ENCODE results near the gene CHST11. TPM values are rescaled to one million over a fixed set of nuclear protein-coding genes. Genes with fewer than 3 reads are reported as not detected.

CHST11 gene
- total RNA-seq, 4 donors from 2014 or later = 2.1 to 7.3 (median 4.9) TPM

DNA sequence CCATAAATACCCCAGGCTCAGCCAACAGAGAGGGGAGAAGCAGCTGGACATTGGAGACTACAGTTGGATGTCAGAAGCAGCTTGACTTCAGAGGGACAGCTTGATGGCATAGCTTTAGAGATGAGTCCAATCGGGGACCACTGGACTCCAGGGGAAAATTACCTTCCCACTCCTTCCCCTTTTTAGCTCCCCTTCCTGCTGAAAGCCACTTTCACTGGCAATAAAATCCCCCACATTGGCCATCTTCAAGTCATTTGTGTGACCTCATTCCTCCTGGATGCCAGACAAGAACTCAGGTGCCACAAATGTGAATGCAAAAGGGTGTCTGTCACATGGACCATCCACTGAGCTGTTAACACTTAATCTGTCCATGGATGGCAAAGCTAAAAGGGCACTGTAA is 184.2 kb downstream of the CHST11 start:
- intact Hi-C loops (cut with DNase I; ENCODE audit: low total_unique reads) = no loop called here
- H3K4me3 ChIP-seq (ENCODE audit: low read depth, poor library complexity, severe bottlenecking) = no peak overlapping the region
- no peak for TF ChIP-seq POLR2A (IDR thresholded peaks at IDR 0.05)
- TF ChIP-seq, protein P1, sequence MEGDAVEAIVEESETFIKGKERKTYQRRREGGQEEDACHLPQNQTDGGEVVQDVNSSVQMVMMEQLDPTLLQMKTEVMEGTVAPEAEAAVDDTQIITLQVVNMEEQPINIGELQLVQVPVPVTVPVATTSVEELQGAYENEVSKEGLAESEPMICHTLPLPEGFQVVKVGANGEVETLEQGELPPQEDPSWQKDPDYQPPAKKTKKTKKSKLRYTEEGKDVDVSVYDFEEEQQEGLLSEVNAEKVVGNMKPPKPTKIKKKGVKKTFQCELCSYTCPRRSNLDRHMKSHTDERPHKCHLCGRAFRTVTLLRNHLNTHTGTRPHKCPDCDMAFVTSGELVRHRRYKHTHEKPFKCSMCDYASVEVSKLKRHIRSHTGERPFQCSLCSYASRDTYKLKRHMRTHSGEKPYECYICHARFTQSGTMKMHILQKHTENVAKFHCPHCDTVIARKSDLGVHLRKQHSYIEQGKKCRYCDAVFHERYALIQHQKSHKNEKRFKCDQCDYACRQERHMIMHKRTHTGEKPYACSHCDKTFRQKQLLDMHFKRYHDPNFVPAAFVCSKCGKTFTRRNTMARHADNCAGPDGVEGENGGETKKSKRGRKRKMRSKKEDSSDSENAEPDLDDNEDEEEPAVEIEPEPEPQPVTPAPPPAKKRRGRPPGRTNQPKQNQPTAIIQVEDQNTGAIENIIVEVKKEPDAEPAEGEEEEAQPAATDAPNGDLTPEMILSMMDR (IDR thresholded peaks at IDR 0.05) = no peak
- no peak for DNase-seq (ENCODE audit: low spot score in 2 of 2)
- WGBS, 2 donors = 86 to 95% methylated on average over 1 of the region's 1 CpG

DNA sequence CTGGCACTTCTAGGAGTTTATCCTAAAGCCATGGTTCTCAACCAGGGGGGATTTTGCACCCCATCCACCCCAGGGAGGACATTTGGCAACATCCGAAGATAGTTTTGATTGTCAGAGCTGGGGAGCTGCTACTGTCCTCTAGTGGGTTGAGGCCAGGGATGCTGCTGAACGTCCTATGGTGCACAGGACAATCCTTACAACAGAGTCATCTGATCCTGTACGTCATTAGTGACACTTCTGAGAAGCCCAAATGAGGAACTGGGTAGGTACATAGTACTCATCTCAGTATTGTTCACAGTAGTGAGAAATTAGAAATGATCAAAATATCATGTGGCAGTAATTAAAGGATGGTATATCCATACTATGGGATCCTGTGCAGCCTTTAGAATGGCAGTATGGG is 185.1 kb downstream of the CHST11 start:
- TF ChIP-seq, protein P1 (IDR thresholded peaks at IDR 0.05) = no peak
- no peak for TF ChIP-seq POLR2A (IDR thresholded peaks at IDR 0.05)
- WGBS, 2 donors = 72 to 77% methylated on average over 3 of the region's 3 CpGs
- intact Hi-C loops (cut with DNase I; ENCODE audit: low total_unique reads) = no loop called here

GRCh38 chr12:104643093-104643818 is 186.5 kb downstream of the CHST11 start:
- intact Hi-C loops (cut with DNase I; ENCODE audit: low total_unique reads) = no loop called here
- TF ChIP-seq, protein P1 (IDR thresholded peaks at IDR 0.05) = no peak
- TF ChIP-seq POLR2A (IDR thresholded peaks at IDR 0.05) = no peak
- WGBS, 2 donors = 78 to 80% methylated on average over 8 of the region's 8 CpGs

More for the DNA sequence above, 185.1 kb downstream of the CHST11 start:
- DNase-seq (ENCODE audit: low spot score in 2 of 2) = peak in 1 of 2 donors; percentile 30
- no peak overlapping the region for H3K4me3 ChIP-seq (ENCODE audit: low read depth, poor library complexity, severe bottlenecking)

DNA sequence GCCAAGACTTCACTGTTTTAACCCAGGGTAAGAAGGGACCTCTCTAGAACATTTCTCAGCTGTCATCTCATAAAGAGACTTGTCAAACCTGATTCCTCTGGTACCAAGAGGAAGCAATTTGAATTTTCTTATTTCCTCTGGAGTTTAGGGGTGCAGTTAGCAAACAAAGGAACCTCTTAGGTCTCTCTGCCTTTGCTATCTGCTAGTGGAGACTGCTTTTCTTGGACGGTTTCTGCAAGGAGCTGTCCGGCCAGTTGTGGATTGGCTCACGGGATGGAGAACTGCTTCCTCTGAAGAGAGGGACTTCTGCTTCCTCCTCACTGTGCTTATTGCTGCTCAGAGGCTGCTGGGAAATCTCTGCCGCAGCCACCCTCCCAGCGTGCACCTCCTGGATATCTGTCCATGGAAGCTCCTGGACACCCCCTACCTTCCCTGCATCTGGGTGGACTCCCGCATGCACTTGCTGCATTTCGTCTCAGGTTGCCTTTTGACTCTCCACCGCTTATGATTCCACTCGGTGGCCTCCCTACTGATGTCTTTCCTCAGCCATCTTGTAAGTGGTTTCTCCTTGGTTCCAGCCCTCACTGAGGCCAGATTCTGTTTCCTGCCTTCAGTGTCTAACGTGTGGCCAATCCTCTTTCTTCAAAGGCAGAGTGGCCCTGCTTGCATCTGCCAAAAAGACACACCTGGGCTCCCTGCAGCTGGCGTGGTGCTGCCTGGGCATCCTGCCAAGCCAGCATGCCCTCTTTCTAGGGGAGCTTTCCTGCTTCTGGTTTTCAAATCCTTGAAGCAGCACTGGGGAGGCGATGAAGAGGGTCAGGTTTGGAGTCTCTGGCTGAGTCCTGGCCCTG is 187.3 kb downstream of the CHST11 start:
- DNase-seq (ENCODE audit: low spot score in 2 of 2) = peak in 1 of 2 donors; percentile 17
- no peak overlapping the region for H3K4me3 ChIP-seq (ENCODE audit: low read depth, poor library complexity, severe bottlenecking)
- TF ChIP-seq, protein P1 (IDR thresholded peaks at IDR 0.05) = no peak
- TF ChIP-seq POLR2A (IDR thresholded peaks at IDR 0.05) = no peak
- 63 to 67% methylated on average over 12 of the region's 12 CpGs for WGBS, 2 donors
- intact Hi-C loops (cut with DNase I; ENCODE audit: low total_unique reads) = no loop called here

More at GRCh38 chr12:104643093-104643818, 186.5 kb downstream of the CHST11 start:
- DNase-seq (ENCODE audit: low spot score in 2 of 2) = no peak
- no peak overlapping the region for H3K4me3 ChIP-seq (ENCODE audit: low read depth, poor library complexity, severe bottlenecking)

- TF ChIP-seq POLR2A (IDR thresholded peaks at IDR 0.05) = no peak
- TF ChIP-seq, protein P1 (IDR thresholded peaks at IDR 0.05) = no peak
- intact Hi-C loops (cut with DNase I; ENCODE audit: low total_unique reads) = no loop called here
- WGBS, 2 donors = 73 to 78% methylated on average over 4 of the region's 4 CpGs
- no peak for DNase-seq (ENCODE audit: low spot score in 2 of 2)
- H3K4me3 ChIP-seq (ENCODE audit: low read depth, poor library complexity, severe bottlenecking) = no peak overlapping the region
Measured at GRCh38 chr12:104648756-104649155, 192.0 kb downstream of the CHST11 start.
